Skin epidermis (tissue), 12 donors: ENCODE data around the gene CCL16.
A peak's percentile ranks its signal among the peaks of the same experiment; 100 is the strongest.

ENCODE experiments used
- H3K27ac ChIP-seq, 21 experiments: fragments of 200-600 bp; sonication (generic) in 11 of 21; one replicate each; pipeline ENCODE4 v1.5.0; 2020; ENCODE audit warnings: mild to moderate bottlenecking in 3 of 21, inconsistent platforms in 2 of 21, moderate library complexity in 2 of 21
- H3K4me3 ChIP-seq, 7 experiments: fragments of 200-600 bp; sonication (generic) in 2 of 7; one replicate each; pipeline ENCODE4 v1.5.0; 2020; ENCODE audit warnings: inconsistent platforms in 2 of 7, mild to moderate bottlenecking in 2 of 7, moderate library complexity in 1 of 7

CCL16 gene

GRCh38 chr17:35988164-35988563 is 6.9 kb upstream of the CCL16 start:
- peak overlapping the region in 2 of 21 experiments; percentile 67 to 78 for H3K27ac ChIP-seq
- H3K4me3 ChIP-seq = no peak overlapping the region

GRCh38 chr17:35986643-35987042 is 5.3 kb upstream of the CCL16 start, which contains the start of gene CCL14:
Gene CCL14 (minus strand): TSS chr17:35986729. CDS start chr17:35986649, 80 bp downstream.
- H3K27ac ChIP-seq = peak within 1 kb of the TSS in 11 of 21 experiments; percentile 14 to 78 (median 26)
- H3K4me3 ChIP-seq = peak within 1 kb of the TSS in 1 of 7 experiments; percentile 7

- no peak overlapping the region for H3K4me3 ChIP-seq
These were observed 2.8 kb upstream of the CCL16 start for GRCh38 chr17:35984140-35984539.

GRCh38 chr17:35982409-35983191 is 1.3 kb upstream of the CCL16 start:
- Histone ChIP-seq H3K27ac (no peak overlapping the region), H3K4me3 (no peak overlapping the region)

More at GRCh38 chr17:35984140-35984539, 2.8 kb upstream of the CCL16 start:
- peak overlapping the region in 2 of 21 experiments; percentile 19 to 28 for H3K27ac ChIP-seq

GRCh38 chr17:35981908-35982330 is 622 bp upstream of the CCL16 start:
- Histone ChIP-seq H3K4me3 (no peak overlapping the region), H3K27ac (no peak overlapping the region)

- no peak overlapping the region for H3K27ac ChIP-seq
- H3K4me3 ChIP-seq = no peak overlapping the region
These were observed 3.0 kb downstream of the CCL16 start for GRCh38 chr17:35978346-35978745.

- no peak overlapping the region for H3K4me3 ChIP-seq
- H3K27ac ChIP-seq = no peak overlapping the region
These were observed 3.8 kb downstream of the CCL16 start for GRCh38 chr17:35977509-35977908.

GRCh38 chr17:35973333-35974260 is 7.7 kb downstream of the CCL16 start:
- no peak overlapping the region for H3K4me3 ChIP-seq
- H3K27ac ChIP-seq = peak overlapping the region in 4 of 21 experiments; percentile 10 to 61 (median 56)

GRCh38 chr17:35972945-35973332 is 8.4 kb downstream of the CCL16 start:
- H3K4me3 ChIP-seq = no peak overlapping the region
- H3K27ac ChIP-seq = peak overlapping the region in 4 of 21 experiments; percentile 10 to 55 (median 36)

- no peak overlapping the region for H3K4me3 ChIP-seq
- peak overlapping the region in 3 of 21 experiments; percentile 25 to 55 (median 46) for H3K27ac ChIP-seq
These were observed 8.8 kb downstream of the CCL16 start for GRCh38 chr17:35972535-35972934.

- Histone ChIP-seq H3K27ac (peak overlapping the region in 2 of 21 experiments; percentile 25 to 46), H3K4me3 (no peak overlapping the region)
These were observed 9.2 kb downstream of the CCL16 start for GRCh38 chr17:35972066-35972465.

GRCh38 chr17:35969558-35970380 is 11.5 kb downstream of the CCL16 start:
- H3K4me3 ChIP-seq = no peak overlapping the region
- H3K27ac ChIP-seq = no peak overlapping the region

GRCh38 chr17:35968520-35969054 is 12.7 kb downstream of the CCL16 start:
- H3K27ac ChIP-seq = no peak overlapping the region
- no peak overlapping the region for H3K4me3 ChIP-seq

- Histone ChIP-seq H3K4me3 (no peak overlapping the region), H3K27ac (no peak overlapping the region)
These were observed 16.0 kb downstream of the CCL16 start for GRCh38 chr17:35965272-35965671.

GRCh38 chr17:35963663-35964062 is 17.6 kb downstream of the CCL16 start:
- H3K4me3 ChIP-seq = no peak overlapping the region
- no peak overlapping the region for H3K27ac ChIP-seq

GRCh38 chr17:35953720-35954119 is 27.6 kb downstream of the CCL16 start:
- Histone ChIP-seq H3K4me3 (no peak overlapping the region), H3K27ac (no peak overlapping the region)

GRCh38 chr17:35949401-35949800 is 31.9 kb downstream of the CCL16 start:
- Histone ChIP-seq H3K27ac (no peak overlapping the region), H3K4me3 (no peak overlapping the region)

- H3K4me3 ChIP-seq = no peak overlapping the region
- H3K27ac ChIP-seq = no peak overlapping the region
These were observed 33.2 kb downstream of the CCL16 start for GRCh38 chr17:35948092-35948491.

GRCh38 chr17:35947156-35947585 is 34.1 kb downstream of the CCL16 start:
- no peak overlapping the region for H3K4me3 ChIP-seq
- H3K27ac ChIP-seq = no peak overlapping the region
